H1 (cell line): ENCODE measurements around the gene TESMIN. TPM values are rescaled to one million over a fixed set of nuclear protein-coding genes. Genes with fewer than 3 reads are reported as not detected.

Experiments
- CTCF ChIA-PET: fragments of 300-600 bp; sonication (Branson Sonifier 250); formaldehyde crosslinking; loops from one replicate; lab custom pipeline; 2021; ENCODE audit not compliant: partially characterized antibody; lab: Charles Lee
- POLR2A ChIA-PET: fragments of 300-600 bp; sonication (Branson Sonifier 250); formaldehyde crosslinking; loops from one replicate; lab custom pipeline; 2021; ENCODE audit warnings: inconsistent platforms; ENCODE audit not compliant: partially characterized antibody; lab: Charles Lee
- DNase-seq, 2 experiments: peaks; one replicate each; pipeline versions ENCODE4 v3.0.0 to v3.0.0-alpha.2; 2010 to 2022; ENCODE audit warnings: low spot score in 2 of 2, low read depth in 1 of 2, mixed read lengths in 1 of 2
- FAIRE-seq: peaks from 2 replicates; lab custom pipeline; 2011; peaks lifted over from hg19 to GRCh38; lab: Jason Lieb, UNC
- H2AFZ ChIP-seq: 2 replicates; pipeline ENCODE4 v1.8.1; 2012; ENCODE audit warnings: low read length, inconsistent platforms
- H2AK5ac ChIP-seq: 2 replicates; pipeline ENCODE4 v1.6.1; 2013; ENCODE audit warnings: low read depth, low read length
- H2BK120ac ChIP-seq: replicated peaks from 2 replicates; pipeline ENCODE3; 2013; ENCODE audit warnings: low read depth, low read length, inconsistent platforms
- H2BK12ac ChIP-seq: 2 replicates; pipeline ENCODE4 v1.6.1; 2013; ENCODE audit warnings: low read depth, low read length
- H2BK15ac ChIP-seq: 2 replicates; pipeline ENCODE4 v1.6.1; 2013; ENCODE audit warnings: low read length
- H2BK20ac ChIP-seq: 2 replicates; pipeline ENCODE4 v1.6.1; 2013; ENCODE audit warnings: low read length
- H2BK5ac ChIP-seq: 2 replicates; pipeline ENCODE4 v1.6.1; 2013; ENCODE audit warnings: low read depth, low read length
- H3K14ac ChIP-seq: 2 replicates; pipeline ENCODE4 v1.6.1; 2013; ENCODE audit warnings: inconsistent platforms; ENCODE audit not compliant: insufficient read length
- H3K18ac ChIP-seq: 2 replicates; pipeline ENCODE4 v1.6.1; 2013; ENCODE audit warnings: low read length; ENCODE audit errors: extremely low read depth
- H3K23ac ChIP-seq: 2 replicates; pipeline ENCODE4 v1.6.1; 2013; ENCODE audit warnings: inconsistent platforms; ENCODE audit not compliant: insufficient read length
- H3K23me2 ChIP-seq: 2 replicates; pipeline ENCODE4 v1.6.1; 2013; ENCODE audit warnings: low read depth, low read length
- H3K27ac ChIP-seq: 2 replicates; pipeline ENCODE4 v1.6.1; 2011; ENCODE audit warnings: low read depth, low read length, inconsistent platforms
- H3K27me3 ChIP-seq, 4 experiments: replicated peaks in 1 of 4; 1 replicate in 1 of 4; 2 replicates in 3 of 4; pipeline versions ENCODE4 v1.6.1 to v1.8.1; 2011 to 2013; ENCODE audit warnings: low read length in 3 of 4, mild to moderate bottlenecking in 3 of 4, inconsistent platforms in 2 of 4, mixed read lengths in 2 of 4, moderate library complexity in 1 of 4; ENCODE audit not compliant: control insufficient read depth in 3 of 4, insufficient read depth in 3 of 4; ENCODE audit errors: extremely low read depth in 1 of 4
- H3K36me3 ChIP-seq, 4 experiments: 2 replicates each; pipeline versions ENCODE4 v1.6.1 to v1.8.1; 2011 to 2013; ENCODE audit warnings: mild to moderate bottlenecking in 4 of 4, low read length in 3 of 4, moderate library complexity in 2 of 4, control low read depth in 1 of 4, inconsistent platforms in 1 of 4; ENCODE audit not compliant: insufficient read depth in 4 of 4, control insufficient read depth in 2 of 4
- H3K4ac ChIP-seq: replicated peaks from 2 replicates; pipeline ENCODE3; 2013; ENCODE audit warnings: low read length, low read depth, mixed read lengths, inconsistent platforms; ENCODE audit not compliant: insufficient read length
- H3K4me1 ChIP-seq, 4 experiments: replicated peaks in 1 of 4; 1 replicate in 1 of 4; 2 replicates in 3 of 4; pipeline versions ENCODE4 v1.6.1 to v1.8.1; 2011 to 2013; ENCODE audit warnings: low read length in 3 of 4, inconsistent platforms in 2 of 4, mixed read lengths in 1 of 4; ENCODE audit not compliant: insufficient read depth in 4 of 4, control insufficient read depth in 3 of 4
- H3K4me2 ChIP-seq, 2 experiments: 2 replicates each; pipeline versions ENCODE4 v1.6.1 to v1.8.1; 2011 to 2013; ENCODE audit warnings: low read depth in 2 of 2, low read length in 2 of 2, control low read depth in 1 of 2, inconsistent platforms in 1 of 2, mild to moderate bottlenecking in 1 of 2; ENCODE audit not compliant: insufficient read depth in 1 of 2
- H3K4me3 ChIP-seq, 4 experiments: fragments of 200-600, 300-600 bp in 1 of 4; sonication (generic), shearing (Covaris generic), sonication (Bioruptor Twin) in 1 of 4; 2 replicates each; pipeline versions ENCODE4 v1.5.1 to v1.8.1; 2011 to 2016; ENCODE audit warnings: low read length in 4 of 4, low read depth in 3 of 4, control low read depth in 2 of 4, inconsistent platforms in 2 of 4, mild to moderate bottlenecking in 2 of 4, mixed read lengths in 1 of 4, moderate library complexity in 1 of 4; ENCODE audit not compliant: insufficient read depth in 2 of 4; ENCODE audit errors: extremely low read depth in 1 of 4
- H3K56ac ChIP-seq: replicated peaks from 2 replicates; pipeline ENCODE3; 2013; ENCODE audit warnings: low read depth, mild to moderate bottlenecking, mixed read lengths, low read length, inconsistent platforms; ENCODE audit not compliant: insufficient read length
- H3K79me1 ChIP-seq: 2 replicates; pipeline ENCODE4 v1.6.1; 2013; ENCODE audit warnings: low read depth, low read length, control low read depth
- H3K79me2 ChIP-seq, 2 experiments: 2 replicates each; pipeline versions ENCODE4 v1.6.1 to v1.8.1; 2012 to 2013; ENCODE audit warnings: low read length in 2 of 2, mild to moderate bottlenecking in 2 of 2, inconsistent platforms in 1 of 2; ENCODE audit not compliant: insufficient read depth in 2 of 2, control insufficient read depth in 1 of 2
- H3K9ac ChIP-seq, 4 experiments: replicated peaks in 1 of 4; 1 replicate in 1 of 4; 2 replicates in 3 of 4; pipeline versions ENCODE4 v1.6.1 to v1.8.1; 2011 to 2013; ENCODE audit warnings: low read depth in 3 of 4, low read length in 3 of 4, control low read depth in 2 of 4, mild to moderate bottlenecking in 2 of 4, moderate library complexity in 2 of 4, inconsistent platforms in 1 of 4; ENCODE audit errors: extremely low read depth in 1 of 4
- H3K9me3 ChIP-seq, 2 experiments: 2 replicates each; pipeline versions ENCODE4 v1.6.1 to v1.8.1; 2012 to 2013; ENCODE audit warnings: mild to moderate bottlenecking in 2 of 2, moderate library complexity in 2 of 2, control low read depth in 1 of 2, inconsistent platforms in 1 of 2, low read depth in 1 of 2, low read length in 1 of 2, mixed read lengths in 1 of 2; ENCODE audit not compliant: insufficient read depth in 2 of 2
- H4K20me1 ChIP-seq, 2 experiments: replicated peaks in 1 of 2; 2 replicates each; pipeline versions ENCODE3 to v1.8.1; 2011 to 2013; ENCODE audit warnings: inconsistent platforms in 2 of 2, low read length in 2 of 2, mild to moderate bottlenecking in 1 of 2; ENCODE audit not compliant: insufficient read depth in 2 of 2, control insufficient read depth in 1 of 2
- H4K5ac ChIP-seq: 2 replicates; pipeline ENCODE4 v1.6.1; 2013; ENCODE audit warnings: low read length, low read depth, mixed read lengths, inconsistent platforms; ENCODE audit not compliant: insufficient read length
- H4K8ac ChIP-seq: 2 replicates; pipeline ENCODE4 v1.8.0; 2013; ENCODE audit warnings: mild to moderate bottlenecking, moderate library complexity, low read length, inconsistent platforms; ENCODE audit not compliant: insufficient read depth; ENCODE audit errors: extremely low read depth
- H4K91ac ChIP-seq: replicated peaks from 2 replicates; pipeline ENCODE3; 2013; ENCODE audit warnings: low read length, mixed read lengths, inconsistent platforms; ENCODE audit not compliant: insufficient read length
- ASH2L ChIP-seq: fragments of 200-600, 300-600 bp; sonication (generic); IDR thresholded peaks from one replicate; pipeline ENCODE4 v1.7.1; 2017; ENCODE audit warnings: low read length
- FOSL1 ChIP-seq: IDR thresholded peaks from 2 replicates; pipeline ENCODE4 v1.6.1; 2011; ENCODE audit warnings: mild to moderate bottlenecking, low read depth, low read length, moderate library complexity; ENCODE audit not compliant: insufficient read depth
- RNF2 ChIP-seq: fragments of 200-900, 300-1000 bp; sonication (generic); IDR thresholded peaks from 2 replicates; pipeline ENCODE4 v1.7.1; 2016; ENCODE audit warnings: borderline replicate concordance, low read depth, mild to moderate bottlenecking, antibody characterized with exemption, low read length; ENCODE audit not compliant: poor library complexity, severe bottlenecking; ENCODE audit errors: missing control alignments
- SP2 ChIP-seq: IDR thresholded peaks from 2 replicates; pipeline ENCODE4 v1.6.1; 2012; ENCODE audit warnings: mild to moderate bottlenecking, low read length, inconsistent platforms
- WGBS, 2 experiments: shearing (Covaris generic) in 1 of 2; methylation state at CpG; one replicate each; pipeline versions ENCODE4 v1.1.6 to v1.1.7; 2013 to 2015; ENCODE audit warnings: low lambda C conversion rate in 2 of 2, mixed read lengths in 2 of 2, inconsistent platforms in 1 of 2, low coverage in 1 of 2, missing lambda C conversion rate in 1 of 2; ENCODE audit not compliant: insufficient replicate concordance in 2 of 2, insufficient coverage in 1 of 2, insufficient read length in 1 of 2; ENCODE audit errors: extremely low coverage in 1 of 2, missing lambda C conversion rate in 1 of 2; 5-methylcytosine and 5-hydroxymethylcytosine counted together
- polyA plus RNA-seq, 7 experiments: library from polyadenylated mRNA; depleted of rRNA in 3 of 7; stranded (reverse) in 5 of 7; unstranded in 2 of 7; fragments of >200 nt in 5 of 7; fragments of 200-250 nt in 2 of 7; gene quantifications; 1 replicate in 5 of 7; 2 replicates in 1 of 7; 4 replicates in 1 of 7; pipeline versions ENCODE4 v1.2.1 to v1.2.3, GENCODE V29; 2011 to 2013; ENCODE audit warnings: missing spikeins in 2 of 7, mixed read lengths in 2 of 7
- total RNA-seq: library from RNA; stranded (reverse); fragmentation: NEBNext Ultra II Directional; extraction: Animal tissue kit (Norgen Biotek cat#: 25700); gene quantifications from 2 replicates; pipeline ENCODE4 v1.2.1, GENCODE V29; 2021

Gene TESMIN
- total and polyA plus RNA-seq, 2 of the 8 experiments (the other 6 are each of a cell fraction or from before 2014, with no cell fraction given) = 22.6 to 61.1 TPM

DNA sequence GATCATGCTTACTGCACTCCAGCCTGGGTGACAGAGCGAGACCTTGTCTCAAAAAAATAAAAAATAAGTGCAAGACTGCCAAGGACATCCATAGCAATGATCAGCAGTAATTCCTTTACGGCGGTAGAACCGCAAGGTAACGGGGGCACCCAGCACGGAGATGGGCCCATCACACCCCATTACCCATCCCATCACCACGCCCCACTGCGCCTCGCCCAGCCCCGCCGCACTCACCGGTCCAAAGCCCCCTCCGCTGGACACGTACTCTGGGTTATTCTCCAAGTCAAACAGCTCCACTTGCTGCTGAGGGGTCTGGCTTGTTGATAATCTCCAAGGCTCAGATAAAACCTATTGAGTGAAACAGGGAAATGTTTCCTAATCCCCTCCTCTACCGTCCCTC, 8.7 kb upstream of the TESMIN start:
- Histone ChIP-seq H3K36me3 (no peaks in the 10 kb centered on the region), H2AK5ac (no peak overlapping the region), H2BK5ac (no peak overlapping the region), H3K9me3 (no peaks in the 10 kb centered on the region), H3K27me3 (no peaks in the 10 kb centered on the region), H2AFZ (no peak overlapping the region), H4K8ac (no peak overlapping the region), H3K23me2 (0 out of 2 replicates have a peak, but pooled peaks cover 2% of the 10 kb centered on the region), H3K27ac (no peak overlapping the region), H3K4me2 (no peak overlapping the region), H4K5ac (no peak overlapping the region), H3K9ac (no peak overlapping the region), H3K4ac (no peak overlapping the region), H3K4me1 (peaks cover 0 to 6% (median 2%) of the 10 kb centered on the region in 4 experiments; a peak in 2 of 7 replicates), H2BK15ac (no peak overlapping the region), H2BK20ac (no peak overlapping the region), H3K14ac (no peak overlapping the region), H2BK120ac (no peak overlapping the region), H3K23ac (no peak overlapping the region), H3K18ac (no peak overlapping the region), H2BK12ac (no peak overlapping the region), H3K4me3 (no peak overlapping the region), H3K79me1 (no peaks in the 10 kb centered on the region), H4K91ac (no peak overlapping the region), H4K20me1 (no peaks in the 10 kb centered on the region), H3K79me2 (no peaks in the 10 kb centered on the region), H3K56ac (no peak overlapping the region)
- ChIA-PET POLR2A (no interaction called here), CTCF (interaction anchor here (0.6 to 1.7 kb wide), 2 partner anchors 38 to 1038 kb away, joined by 4 to 5 read pairs; no protein-coding TSS in a partner anchor)
- FAIRE-seq (no peak), DNase-seq (no peak)
- 89% methylated on average over 15 of the region's 15 CpGs; no CpG with 5 or more reads in 1 of the 2 experiments for WGBS, 2 experiments
- TF ChIP-seq ASH2L (no peak), SP2 (no peak), FOSL1 (no peak), RNF2 (no peak)
